ENCODE results near the gene MSN.

The MSN gene

DNA sequence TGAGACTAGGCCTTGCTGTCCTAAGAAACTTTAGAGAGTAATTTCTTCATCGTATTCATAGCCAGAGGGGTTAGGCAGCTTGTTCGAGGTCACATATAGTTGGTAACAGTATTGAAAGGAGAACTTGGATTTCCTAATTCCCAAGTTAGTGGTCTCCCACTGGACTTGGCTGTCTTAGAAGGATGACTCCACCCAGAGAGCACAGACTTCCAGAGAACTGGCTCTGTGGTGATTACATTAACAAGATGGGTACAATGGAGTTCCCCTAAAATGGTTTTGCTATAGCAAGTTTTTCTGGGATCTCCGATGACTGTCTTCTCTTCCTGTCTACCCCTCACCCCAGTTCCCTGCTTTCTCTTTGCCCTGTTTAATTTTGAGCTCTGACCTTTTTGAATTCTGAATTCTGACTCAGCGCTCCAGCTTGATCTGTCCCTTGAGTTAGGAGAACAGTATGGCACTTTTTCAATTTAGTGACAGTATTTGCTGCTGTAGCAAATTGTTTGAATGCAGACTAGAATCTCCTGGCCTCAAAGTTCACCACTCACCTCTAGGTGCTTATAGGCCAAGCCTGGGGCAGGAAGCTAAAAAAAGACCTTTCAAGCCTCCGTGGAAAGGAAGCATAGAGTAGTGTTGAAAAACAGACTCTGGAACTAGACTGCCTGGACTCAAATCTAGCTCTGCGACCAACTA is 6.9 kb downstream of the MSN start:
- no peak for DNase-seq

DNA sequence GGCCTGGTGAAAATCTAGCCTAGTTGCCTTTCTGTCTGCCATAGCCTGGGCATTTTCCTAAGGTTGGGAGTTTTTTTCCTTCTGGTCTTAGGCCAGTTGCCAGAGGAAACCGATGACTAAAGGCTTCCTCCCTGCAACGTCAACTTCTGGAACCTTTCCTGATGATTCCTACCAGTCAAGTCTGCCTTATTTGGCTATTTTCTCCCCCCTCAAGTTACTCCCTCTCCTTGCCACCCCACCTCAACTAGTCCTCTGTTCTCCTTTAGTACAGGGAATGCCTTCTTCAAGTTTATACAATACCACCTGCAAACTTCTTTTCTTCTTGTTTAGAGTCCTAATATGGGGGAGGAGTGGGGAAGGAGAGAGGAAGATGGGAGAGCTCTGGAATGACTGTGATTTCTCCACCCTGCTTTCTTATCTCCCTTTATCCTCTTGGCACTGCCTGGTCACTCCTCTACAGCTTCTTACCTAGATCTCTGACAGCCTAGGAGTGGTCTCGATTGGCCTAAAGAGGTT is 10.6 kb downstream of the MSN start:
- no peak for DNase-seq

DNA sequence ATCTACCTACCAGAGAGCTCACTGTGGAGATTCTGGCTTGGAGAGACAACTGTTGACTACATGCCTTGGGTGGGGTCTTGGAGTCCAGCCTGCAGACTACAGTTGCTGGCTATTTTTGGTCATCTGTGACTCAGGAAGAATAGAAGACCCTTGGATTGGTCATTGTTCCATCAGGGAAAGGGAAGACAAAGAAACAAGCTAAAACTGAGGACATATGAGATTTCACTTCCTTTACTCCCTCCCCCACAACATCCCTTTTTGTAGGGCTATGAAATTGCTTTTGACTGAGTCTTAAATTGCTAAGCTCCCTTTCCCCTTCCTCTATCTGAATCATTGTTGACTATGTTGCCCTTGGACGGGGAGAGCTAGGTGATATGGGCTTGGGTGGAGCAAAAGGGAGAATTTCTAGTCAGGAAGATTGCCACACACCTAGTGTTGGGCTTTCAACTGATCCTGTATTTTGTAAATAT is 11.7 kb downstream of the MSN start:
- no peak for DNase-seq

DNA sequence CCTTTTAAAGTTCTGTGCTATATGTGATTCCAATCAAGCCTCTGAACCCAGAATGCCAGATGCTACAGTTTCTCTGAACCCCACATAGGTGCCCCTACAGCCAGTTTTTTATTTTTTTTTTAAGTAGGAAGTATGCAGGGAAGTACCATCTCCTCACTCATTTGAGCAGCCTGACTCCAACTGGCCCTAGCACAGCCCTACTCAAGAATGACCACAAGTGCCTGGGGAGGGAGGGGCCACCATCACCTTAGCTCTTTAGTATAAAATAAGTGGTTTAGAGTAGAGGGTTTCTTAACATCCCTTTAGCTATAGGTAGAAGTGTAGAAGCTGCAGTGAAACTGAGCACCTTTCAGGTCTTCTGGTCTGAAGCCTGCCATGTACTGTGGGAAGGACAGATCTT is 14.4 kb downstream of the MSN start:
- no peak for DNase-seq

DNA sequence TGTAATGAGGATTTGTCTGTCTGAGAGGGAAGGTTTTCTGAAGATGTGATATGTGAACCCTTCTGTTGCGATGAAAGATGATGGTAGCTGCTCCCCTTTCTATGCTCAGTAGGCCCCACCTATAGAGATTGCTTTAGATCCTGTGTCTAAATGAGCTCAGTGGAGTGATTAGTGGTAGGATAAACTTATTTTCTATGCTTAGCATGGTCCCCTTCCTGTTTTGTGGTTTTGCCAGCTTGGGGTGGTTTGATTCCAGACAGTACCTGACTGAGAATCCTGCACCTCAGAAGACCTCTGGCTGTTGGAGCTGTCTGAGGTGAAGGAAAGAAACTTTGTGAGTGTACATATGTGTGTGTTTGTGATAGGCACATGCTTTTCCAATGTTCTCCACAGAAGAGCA is 17.7 kb downstream of the MSN start:
- DNase-seq, result no peak

DNA sequence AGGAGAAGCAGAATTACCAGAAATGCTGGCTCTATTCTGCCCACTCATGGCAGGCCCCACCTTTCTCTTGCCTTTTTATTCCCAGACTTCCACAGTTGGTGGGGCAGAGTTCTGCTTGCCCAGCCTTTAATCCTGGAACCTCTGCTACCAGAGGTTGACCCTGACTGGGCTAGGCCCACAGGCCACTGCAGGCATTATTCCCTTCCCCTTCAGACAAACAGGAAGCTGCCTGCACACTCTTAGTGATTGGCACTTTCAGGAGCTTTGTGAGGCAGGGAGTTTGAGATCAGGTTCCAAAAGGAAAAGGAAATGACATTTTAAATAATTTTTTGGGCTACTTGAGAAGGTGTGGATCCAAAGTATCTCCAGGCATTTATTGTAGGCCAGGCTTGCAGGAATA is 18.8 kb downstream of the MSN start:
- no peak for DNase-seq

DNA sequence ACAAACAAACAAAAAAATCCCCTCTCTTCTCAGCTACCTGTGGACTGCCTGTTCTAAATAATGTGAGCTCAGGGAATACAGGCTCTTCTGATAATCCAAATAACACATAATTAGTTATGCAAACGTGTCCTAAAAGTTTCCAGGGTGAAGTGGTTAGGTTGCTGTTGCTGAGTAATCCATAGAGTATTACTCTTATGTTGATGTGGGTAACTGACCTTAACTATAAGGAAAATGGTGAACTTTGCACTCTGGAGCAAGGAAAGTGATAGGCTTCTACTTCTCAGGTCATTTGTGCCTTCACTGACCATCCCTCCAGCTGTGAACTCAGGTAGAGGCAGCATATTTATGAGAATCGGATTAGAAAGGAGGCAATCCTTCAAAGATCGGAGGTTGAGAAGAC is 19.9 kb downstream of the MSN start:
- DNase-seq, result no peak

DNA sequence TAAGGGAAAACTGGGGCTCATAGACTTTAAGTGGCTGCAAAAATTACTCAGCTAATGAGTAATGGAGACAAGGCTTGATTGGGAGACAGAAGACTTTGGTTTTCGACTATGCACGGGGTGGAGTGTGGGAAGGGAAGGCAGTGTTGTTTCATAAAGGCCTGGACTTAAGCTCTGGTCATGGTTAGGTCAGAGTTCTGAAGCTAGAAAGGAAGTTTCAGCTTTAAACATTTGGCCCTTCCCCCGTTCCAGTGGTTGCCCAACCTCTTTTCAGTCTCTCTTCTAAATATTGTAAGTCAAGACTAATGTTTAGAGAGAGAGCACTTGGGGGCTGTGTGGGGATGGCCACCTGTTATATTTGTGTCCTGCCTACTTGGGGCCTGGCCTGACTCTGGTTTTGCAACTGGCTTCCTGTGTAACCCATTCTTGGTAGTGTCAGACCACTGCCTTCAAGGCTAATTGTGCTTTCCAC is 21.0 kb downstream of the MSN start:
- DNase-seq, result no peak

DNA sequence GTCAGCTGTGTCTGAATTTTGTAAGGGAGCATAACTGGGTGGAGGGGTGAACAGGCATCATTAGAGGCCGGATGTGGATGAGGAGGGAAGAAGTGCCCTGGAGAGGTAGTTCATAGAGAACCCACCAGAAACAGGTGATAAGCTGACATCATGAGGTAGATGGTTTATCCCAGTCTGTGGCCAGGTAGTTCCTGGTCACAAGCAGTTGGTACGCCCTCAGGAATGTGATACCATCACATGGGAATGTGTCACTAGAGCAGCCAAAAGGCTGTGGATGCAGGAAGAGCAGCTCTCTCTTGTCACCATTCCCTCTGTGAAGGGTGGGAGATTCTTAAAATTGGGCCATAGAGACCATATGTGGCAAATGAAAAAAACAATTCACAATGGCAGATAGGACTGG is 21.9 kb downstream of the MSN start:
- no peak for DNase-seq

DNA sequence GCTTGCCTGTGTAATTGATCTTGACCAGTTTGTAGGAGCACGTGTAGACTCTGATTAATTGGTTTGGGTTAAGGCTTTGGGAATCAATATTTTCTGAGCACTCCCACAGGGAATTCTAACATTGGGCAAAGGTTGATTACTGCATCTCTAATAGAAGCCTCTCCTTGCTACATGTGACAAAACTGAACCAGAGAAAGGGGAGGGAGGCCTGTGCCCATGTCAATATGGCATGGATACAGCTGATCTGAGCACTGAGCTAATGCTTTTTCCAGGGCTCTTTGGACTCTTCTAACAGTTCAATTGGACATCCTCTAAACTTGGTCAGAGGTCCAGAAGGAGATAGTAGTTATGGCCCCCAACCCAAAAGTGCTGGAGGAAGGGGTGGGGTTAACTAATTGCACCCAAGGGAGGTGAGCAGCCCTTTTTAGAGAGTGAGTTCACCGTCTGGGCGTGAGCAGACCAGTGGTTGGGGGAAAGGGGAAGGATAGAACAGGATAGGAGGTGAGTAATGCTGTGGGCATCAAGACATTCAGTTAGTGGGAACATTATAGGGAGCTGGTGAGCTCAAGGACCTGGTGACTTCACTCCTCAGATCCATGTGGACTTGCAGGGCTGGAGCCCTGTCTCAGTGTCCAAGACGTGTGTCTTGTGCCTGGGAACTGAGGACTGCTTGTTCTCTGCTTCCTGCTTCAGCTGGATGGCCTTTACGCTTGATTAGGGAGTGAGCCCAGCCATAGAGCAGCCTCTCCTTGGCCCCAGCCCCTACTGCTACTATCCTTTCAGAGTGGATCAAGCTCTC is 22.8 kb downstream of the MSN start:
- DNase-seq, result no peak

DNA sequence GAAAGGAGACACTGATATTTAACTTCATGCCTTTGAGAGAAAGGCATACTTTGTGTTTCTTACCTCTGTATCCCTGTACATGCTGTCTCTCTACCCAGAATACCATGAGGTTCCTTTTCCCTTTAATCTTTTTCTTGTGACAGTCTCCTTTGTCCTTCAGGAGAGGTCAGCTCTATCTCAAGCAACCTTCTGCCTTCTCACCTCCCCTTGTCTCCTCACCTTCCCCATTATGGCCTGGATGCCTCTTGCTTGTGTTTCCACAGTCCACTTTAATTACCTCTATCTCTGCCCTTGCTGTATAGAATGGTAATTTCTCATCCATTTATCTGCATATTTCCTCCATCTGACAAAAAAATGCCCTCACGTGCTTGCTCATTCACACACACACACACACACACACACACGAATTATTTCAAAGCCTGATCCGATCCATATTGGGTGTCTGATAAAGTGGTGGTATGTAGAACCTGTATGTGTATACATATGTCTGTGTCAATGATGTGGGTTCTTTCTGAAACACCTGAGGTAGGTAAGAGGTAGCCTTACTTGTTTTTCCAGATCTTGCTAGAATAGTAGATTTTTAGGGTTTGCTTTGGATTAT is 28.5 kb downstream of the MSN start:
- no peak for DNase-seq

DNA sequence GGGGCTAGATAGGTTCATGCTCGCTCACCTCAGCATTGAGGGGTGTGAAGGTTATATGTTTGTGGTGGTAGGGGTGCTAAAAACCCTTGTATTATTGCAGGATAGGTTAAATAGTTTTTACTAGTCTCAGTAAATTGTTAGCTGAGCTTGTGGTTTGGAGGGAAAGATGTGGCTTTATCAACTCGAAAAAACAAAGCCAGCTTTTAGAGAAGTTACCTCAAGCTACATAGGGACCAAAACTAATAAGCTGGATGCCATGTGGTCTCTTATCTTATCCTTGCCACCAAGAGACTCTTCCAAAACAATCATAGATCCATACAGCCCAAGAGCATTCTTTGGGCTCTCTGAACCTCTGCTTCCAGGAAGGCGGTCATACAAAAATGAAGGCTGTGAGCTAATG is 29.2 kb downstream of the MSN start:
- no peak for DNase-seq

DNA sequence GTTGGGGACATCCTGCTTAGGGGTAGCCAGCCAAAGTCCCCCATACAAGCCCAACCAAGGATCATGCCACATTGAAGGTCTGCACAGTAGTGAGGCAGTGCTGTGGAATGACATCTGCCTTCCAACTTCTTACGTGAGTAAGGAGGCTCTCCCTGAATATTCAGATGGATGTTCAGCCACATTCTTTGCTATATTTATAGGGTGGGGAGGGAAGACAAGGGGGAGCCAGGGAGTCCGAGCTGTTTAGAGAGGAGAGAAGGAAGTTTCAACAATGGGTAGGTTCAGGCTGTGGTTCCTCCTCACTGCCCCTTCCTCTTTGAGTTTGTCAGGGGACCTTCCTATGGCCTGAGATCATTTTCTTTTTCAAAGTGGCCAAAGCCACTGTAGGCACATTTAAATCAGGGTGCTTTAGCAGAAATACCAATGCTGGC is 29.8 kb downstream of the MSN start:
- no peak for DNase-seq

DNA sequence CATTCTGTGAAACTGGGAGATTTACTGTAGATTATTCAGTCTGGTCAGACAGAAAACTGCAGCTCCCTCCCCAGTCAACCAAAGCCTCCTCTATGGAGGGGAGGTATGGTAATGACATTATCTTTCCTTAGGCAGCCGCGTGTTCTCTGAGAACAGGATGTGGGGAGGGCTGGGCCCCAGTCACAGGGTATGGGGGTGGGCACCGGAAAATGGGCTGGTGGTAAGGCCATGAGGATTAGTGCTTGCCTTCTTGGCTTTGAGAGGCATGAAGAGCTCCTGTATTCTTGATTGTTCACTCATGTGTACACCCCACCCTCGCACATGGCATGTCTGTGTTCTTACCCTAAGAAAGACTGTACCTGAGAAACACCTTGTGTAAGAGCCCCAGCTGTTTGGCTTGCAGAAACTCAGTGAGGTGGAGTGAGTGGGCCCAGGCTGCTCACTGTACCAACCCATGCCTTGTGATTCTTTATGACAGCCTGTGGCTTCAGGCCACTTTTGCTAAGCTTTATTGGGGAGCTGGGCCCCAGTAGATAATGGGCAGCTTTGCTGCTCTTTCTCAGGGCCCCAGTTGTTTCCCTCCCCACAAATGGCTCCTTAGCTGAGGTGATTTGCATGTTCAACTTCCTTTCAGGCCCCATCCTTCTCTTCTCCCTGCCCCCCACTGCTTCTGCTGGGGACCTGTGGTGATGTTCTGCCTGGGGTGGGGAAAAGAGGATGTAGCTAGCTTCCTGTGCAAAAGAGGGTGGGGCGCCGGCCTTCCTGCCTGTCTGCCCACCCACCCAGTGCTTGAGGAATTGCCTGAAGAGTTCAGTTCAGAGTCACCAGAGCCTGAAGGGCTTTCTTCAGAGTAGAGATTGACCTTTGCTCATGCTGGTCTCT is 30.7 kb downstream of the MSN start:
- DNase-seq, result peak; percentile 39

DNA sequence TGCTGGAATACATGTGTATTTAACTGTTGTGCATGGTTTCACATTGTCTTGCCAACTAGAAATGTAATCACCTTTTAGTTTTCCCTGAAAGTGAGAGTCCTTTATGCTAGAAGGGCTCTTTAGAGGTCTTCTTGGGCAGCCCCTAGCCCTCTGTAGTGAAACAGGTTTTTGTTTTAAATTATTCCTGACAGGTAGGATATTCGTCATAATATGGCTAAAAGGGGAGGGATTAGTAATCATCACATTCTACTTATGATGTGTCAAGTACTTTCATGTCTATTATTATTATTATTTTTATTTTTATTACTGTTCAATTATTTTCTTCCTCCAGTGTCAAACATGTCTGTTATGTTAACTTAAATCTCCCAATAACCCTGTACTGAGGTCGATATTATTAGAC is 35.5 kb downstream of the MSN start:
- DNase-seq, result no peak

DNA sequence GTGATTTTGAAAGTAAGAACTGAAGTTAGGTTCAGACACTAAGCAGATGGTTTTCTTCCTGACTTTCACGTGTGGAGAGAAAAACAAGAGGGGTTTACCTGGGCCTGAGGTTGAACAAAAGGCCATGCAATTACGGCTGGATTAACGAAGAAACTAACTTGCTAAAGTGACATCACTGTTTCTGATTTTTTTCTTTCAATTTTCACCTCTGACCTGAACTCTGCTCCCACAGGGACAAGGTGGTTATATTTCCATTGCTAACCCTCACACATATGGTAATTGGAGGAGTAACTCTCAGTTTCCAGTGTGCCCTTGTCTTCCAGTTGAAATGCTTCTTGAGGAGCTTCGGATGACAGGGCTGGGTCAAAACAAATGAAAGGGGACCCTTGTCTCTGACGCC is 38.0 kb downstream of the MSN start:
- DNase-seq, result no peak

DNA sequence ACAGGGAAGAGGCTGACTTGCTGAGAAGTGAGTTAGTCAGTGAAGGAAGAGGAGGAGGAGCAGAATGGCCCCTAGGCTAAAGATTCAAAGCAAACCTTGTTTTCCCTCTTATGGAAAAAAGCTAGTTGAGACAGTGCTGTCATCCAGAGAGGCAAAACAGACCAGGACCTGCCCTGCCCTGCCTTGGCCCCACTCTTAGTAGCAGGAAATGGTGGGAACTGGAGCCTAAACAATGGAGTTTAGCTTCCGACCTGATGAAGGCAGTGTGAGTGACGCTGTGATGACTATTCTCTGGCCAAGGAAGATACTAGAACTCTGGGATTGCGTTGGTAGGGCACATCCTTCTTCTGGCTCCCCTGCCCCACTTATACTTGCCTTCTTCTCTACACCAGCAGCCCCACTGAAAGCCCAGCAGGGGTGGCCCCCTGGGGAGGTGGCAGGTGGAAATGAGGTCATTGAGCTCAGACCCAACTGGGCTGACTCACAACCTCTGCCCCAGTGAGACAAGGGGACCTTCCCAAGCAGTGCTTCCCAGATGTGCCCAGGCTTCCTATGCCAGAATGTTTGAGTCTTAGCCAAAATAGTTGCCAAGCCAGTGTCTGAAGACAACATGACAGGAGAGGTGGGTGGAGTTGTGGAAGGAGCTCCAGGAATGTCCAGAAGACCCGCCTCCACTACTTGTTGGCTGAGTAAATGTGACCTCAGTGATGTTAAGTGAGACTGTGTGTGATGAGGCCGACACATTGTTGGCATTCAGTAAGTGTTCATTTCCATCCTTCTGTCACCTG is 38.8 kb downstream of the MSN start:
- DNase-seq, result peak; percentile 34

DNA sequence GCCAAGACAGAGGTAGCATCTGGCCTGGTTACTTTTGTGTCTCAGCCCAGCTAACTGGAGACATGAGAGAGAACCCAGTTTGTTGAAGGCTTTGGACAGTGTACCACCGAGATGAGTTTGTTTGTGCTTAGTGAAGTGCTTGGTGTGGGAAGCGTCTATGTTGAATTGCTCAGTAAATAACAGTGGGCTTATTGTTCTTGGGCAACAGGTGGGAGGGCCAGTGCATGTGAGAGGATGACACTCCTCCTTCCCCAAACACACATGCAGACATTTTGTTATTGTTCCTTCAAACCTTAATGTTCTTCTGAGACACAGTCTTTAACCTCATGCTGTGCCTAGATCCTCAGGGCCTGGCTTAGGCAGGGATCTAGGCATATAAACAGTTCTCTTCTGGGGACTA is 39.7 kb downstream of the MSN start:
- no peak for DNase-seq

DNA sequence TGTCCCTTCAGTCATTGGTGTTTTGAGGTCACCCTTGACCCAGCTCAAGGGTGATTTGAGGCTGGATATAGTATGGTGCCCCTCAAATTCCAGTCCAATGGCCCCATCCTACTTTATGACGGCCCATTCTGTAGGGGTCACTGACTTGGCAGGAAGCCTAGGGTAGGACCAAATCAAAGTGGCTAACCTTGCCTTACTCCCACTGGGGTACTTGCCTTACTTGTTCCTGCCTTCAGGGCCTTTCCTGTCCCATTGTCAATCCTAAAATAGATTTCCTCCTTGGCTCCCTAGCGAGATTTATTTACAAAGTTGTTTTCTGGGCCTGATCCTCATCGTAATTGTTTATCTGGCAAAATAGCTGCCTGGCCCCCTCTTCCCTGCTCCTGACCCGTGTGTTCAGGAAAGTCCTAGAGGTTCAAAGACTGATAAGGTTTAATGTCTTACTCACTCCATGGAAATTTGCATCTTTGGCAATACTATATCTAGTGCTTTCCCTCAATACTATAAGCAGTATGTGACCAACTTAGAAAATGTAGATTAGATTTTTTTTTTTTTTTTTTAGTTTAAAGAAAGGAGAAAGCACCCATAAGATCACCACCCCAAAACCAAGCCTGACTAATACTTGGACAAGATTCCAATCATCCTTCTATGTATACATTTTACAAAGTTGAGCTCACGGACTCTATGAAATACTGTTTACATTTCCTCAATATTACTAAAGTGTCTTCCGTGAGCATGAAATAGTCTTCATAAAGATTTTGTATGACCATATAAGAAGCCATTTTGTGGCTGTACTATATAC is 44.8 kb downstream of the MSN start:
- DNase-seq, result no peak

DNA sequence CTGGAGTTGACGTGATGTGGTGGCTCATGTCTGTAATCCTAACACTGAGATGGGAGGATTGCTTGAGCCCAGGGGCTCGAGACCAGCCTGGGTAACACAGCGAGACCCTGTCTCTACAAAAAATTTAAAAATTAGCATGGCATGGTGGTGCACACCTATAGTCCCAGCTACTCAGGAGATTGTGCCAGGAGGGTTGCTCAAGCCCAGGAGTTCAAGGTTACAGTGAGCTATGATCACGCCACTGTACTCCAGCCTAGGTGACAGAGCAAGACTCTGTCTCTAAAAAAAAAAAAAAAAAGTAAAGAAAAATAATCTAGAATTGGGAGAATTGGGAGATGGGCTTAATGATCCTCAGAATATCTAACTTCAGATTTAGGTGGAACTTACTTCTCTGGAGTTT is 51.1 kb downstream of the MSN start:
- no peak for DNase-seq

DNA sequence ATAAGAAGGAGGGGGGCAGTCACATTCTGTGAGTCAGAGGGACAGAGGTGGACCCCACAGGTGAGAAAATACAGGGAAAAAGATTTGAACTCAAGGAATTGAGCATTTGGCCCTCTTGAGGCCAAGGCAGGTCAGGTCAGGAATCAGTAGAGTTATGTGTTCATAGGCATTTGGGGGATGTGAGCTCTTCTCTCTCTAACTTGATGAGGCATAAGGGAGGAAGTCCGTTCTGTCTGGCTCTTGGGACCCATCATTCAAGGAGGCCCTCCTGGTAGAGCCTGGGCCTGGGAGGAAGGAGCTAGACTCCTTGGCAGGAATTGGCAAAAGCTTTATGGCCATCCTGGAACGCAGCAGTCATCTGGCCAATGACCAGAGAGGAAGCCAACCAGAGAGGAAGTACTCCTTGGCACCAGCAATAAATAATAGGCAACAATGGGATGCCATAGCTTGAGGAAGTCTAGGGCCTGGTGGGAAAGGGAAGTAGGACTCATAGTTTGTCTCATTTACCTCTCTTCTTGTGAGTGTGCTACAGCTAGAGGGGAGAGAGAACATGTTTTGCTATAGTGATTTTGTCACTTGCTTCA is 53.0 kb downstream of the MSN start:
- no peak for DNase-seq

All from left hindlimb (tissue), 1 donor.